HepG2 (cell line): ENCODE results near the gene ABCB8. TPM values are rescaled to one million over a fixed set of nuclear protein-coding genes. Genes with fewer than 3 reads are reported as not detected.
A peak's percentile ranks its signal among the peaks of the same experiment; 100 is the strongest.

ENCODE experiments used
- CAMTA2 ChIP-seq: sonication (generic); formaldehyde crosslinking; IDR thresholded peaks from 2 replicates; pipeline ENCODE4 v1.4.0; 2020; ENCODE audit warnings: mild to moderate bottlenecking, missing genetic modification reagents, borderline replicate concordance
- CSRNP1 ChIP-seq: sonication (generic); formaldehyde crosslinking; IDR thresholded peaks from 2 replicates; pipeline ENCODE4 v1.8.1; 2023; ENCODE audit warnings: mild to moderate bottlenecking, missing genetic modification reagents
- GPN1 ChIP-seq: sonication (generic); formaldehyde crosslinking; IDR thresholded peaks from 2 replicates; pipeline ENCODE4 v1.5.1; 2020; ENCODE audit warnings: missing genetic modification reagents, borderline replicate concordance
- HMGXB4 ChIP-seq, 2 experiments: sonication (generic) in 1 of 2; formaldehyde crosslinking in 1 of 2; IDR thresholded peaks; 2 replicates each; pipeline versions ENCODE4 v1.4.0 to v1.6.1; 2018 to 2020; ENCODE audit warnings: missing genetic modification reagents in 2 of 2, borderline replicate concordance in 1 of 2, low read depth in 1 of 2, mild to moderate bottlenecking in 1 of 2, missing biosample characterization in 1 of 2
- KLF15 ChIP-seq: sonication (generic); formaldehyde crosslinking; IDR thresholded peaks from 2 replicates; pipeline ENCODE4 v1.8.1; 2023; ENCODE audit warnings: borderline replicate concordance, mild to moderate bottlenecking, inconsistent platforms, missing genetic modification reagents, mixed read lengths
- LCORL ChIP-seq, 2 experiments: fragments of 450-650 bp in 1 of 2; sonication (generic) in 1 of 2; formaldehyde crosslinking in 1 of 2; IDR thresholded peaks; 2 replicates each; pipeline versions ENCODE4 v1.5.0 to v1.6.1; 2017 to 2020; ENCODE audit warnings: antibody characterized with exemption in 1 of 2, missing genetic modification reagents in 1 of 2
- MNT ChIP-seq: fragments of 450-650 bp; IDR thresholded peaks from 2 replicates; pipeline ENCODE4 v1.6.1; 2016
- MYNN ChIP-seq: sonication (generic); formaldehyde crosslinking; IDR thresholded peaks from 2 replicates; pipeline ENCODE4 v1.4.0; 2020; ENCODE audit warnings: mild to moderate bottlenecking, low read depth, missing genetic modification reagents
- PAX8 ChIP-seq: sonication (generic); formaldehyde crosslinking; IDR thresholded peaks from 2 replicates; pipeline ENCODE4 v1.8.0; 2022; ENCODE audit warnings: mild to moderate bottlenecking, missing genetic modification reagents, borderline replicate concordance
- SAFB2 ChIP-seq: sonication (generic); formaldehyde crosslinking; IDR thresholded peaks from 2 replicates; pipeline ENCODE4 v1.5.1; 2020; ENCODE audit warnings: missing genetic modification reagents, low read depth, mild to moderate bottlenecking, borderline replicate concordance
- SAP130 ChIP-seq: IDR thresholded peaks from 2 replicates; pipeline ENCODE4 v1.6.1; 2016; ENCODE audit warnings: low read depth
- SP140L ChIP-seq: sonication (generic); formaldehyde crosslinking; IDR thresholded peaks from 2 replicates; pipeline ENCODE4 v1.4.0; 2020; ENCODE audit warnings: missing genetic modification reagents, borderline replicate concordance
- TARDBP ChIP-seq: sonication (generic); formaldehyde crosslinking; IDR thresholded peaks from 2 replicates; pipeline ENCODE4 v1.8.0; 2022; ENCODE audit warnings: mild to moderate bottlenecking, missing genetic modification reagents
- THAP8 ChIP-seq: sonication (generic); formaldehyde crosslinking; IDR thresholded peaks from 2 replicates; pipeline ENCODE4 v1.5.1; 2020; ENCODE audit warnings: missing genetic modification reagents, mild to moderate bottlenecking, borderline replicate concordance
- ZBTB42 ChIP-seq: sonication (generic); formaldehyde crosslinking; IDR thresholded peaks from 2 replicates; pipeline ENCODE4 v1.5.0; 2020; ENCODE audit warnings: mild to moderate bottlenecking, missing genetic modification reagents
- ZEB1 ChIP-seq: IDR thresholded peaks from 2 replicates; pipeline ENCODE4 v1.6.1; 2012; ENCODE audit warnings: mild to moderate bottlenecking, low read depth, inconsistent platforms; ENCODE audit not compliant: insufficient replicate concordance
- ZFP36L1 ChIP-seq: sonication (generic); formaldehyde crosslinking; IDR thresholded peaks from 2 replicates; pipeline ENCODE4 v1.8.0; 2022; ENCODE audit warnings: mild to moderate bottlenecking, missing genetic modification reagents, moderate library complexity
- ZNF282 ChIP-seq: fragments of 450-650 bp; IDR thresholded peaks from 2 replicates; pipeline ENCODE4 v1.6.1; 2018; ENCODE audit not compliant: partially characterized antibody
- ZNF556 ChIP-seq: sonication (generic); formaldehyde crosslinking; IDR thresholded peaks from 2 replicates; pipeline ENCODE4 v1.4.0; 2020; ENCODE audit warnings: mild to moderate bottlenecking, missing genetic modification reagents, borderline replicate concordance
- ZNF615 ChIP-seq: sonication (generic); formaldehyde crosslinking; IDR thresholded peaks from 2 replicates; pipeline ENCODE4 v1.5.0; 2020; ENCODE audit warnings: mild to moderate bottlenecking, missing genetic modification reagents, borderline replicate concordance
- ZSCAN31 ChIP-seq: sonication (generic); formaldehyde crosslinking; IDR thresholded peaks from 2 replicates; pipeline ENCODE4 v1.5.0; 2020; ENCODE audit warnings: low read depth, mild to moderate bottlenecking, missing genetic modification reagents
- polyA plus RNA-seq, 8 experiments: library from polyadenylated mRNA; depleted of rRNA in 3 of 8; stranded (reverse) in 7 of 8; unstranded in 1 of 8; fragments of >200 nt; fragmentation: Illumina TruSeq in 4 of 8; extraction: Trizol in 4 of 8; gene quantifications; 2 replicates each; pipeline versions ENCODE4 v1.2.1 to v1.2.3, GENCODE V29; 2011 to 2016; ENCODE audit warnings: low read depth in 4 of 8, missing spikeins in 1 of 8, mixed read lengths in 1 of 8; ENCODE audit not compliant: insufficient read depth in 1 of 8
- total RNA-seq, 5 experiments: library from RNA; depleted of rRNA; stranded (reverse); fragments of >200 nt; fragmentation: Illumina TruSeq; extraction: Trizol; gene quantifications; 2 replicates each; pipeline ENCODE4 v1.2.3, GENCODE V29; 2016; ENCODE audit warnings: low read depth in 1 of 5

ABCB8 gene
- total and polyA plus RNA-seq, 2 of the 13 experiments (the other 11 are each of a cell fraction or from before 2014, with no cell fraction given), result 6.6 to 16.7 TPM

GRCh38 chr7:151057989-151058780, 29.9 kb downstream of the ABCB8 start (continued):
- TF ChIP-seq THAP8 (CRISPR knock-in tag) (no peak), SAFB2 (CRISPR knock-in tag) (no peak), CSRNP1 (CRISPR knock-in tag) (0 out of 2 replicates have a peak, but pooled peaks have one; percentile 40), ZNF282 (no peak), CAMTA2 (CRISPR knock-in tag) (no peak; the same call in 1 of the 2 replicates), ZNF556 (CRISPR knock-in tag) (peak; percentile 79; the same call in 1 of the 2 replicates), HMGXB4 (CRISPR knock-in tag; IDR thresholded peaks at IDR 0.05; ENCODE audit: borderline replicate concordance in 1 of 2, low read depth in 1 of 2) (peak in 1 of 2 experiments; percentile 65; a peak in 1 of 4 replicates), KLF15 (no peak; the same call in 1 of the 2 replicates), MYNN (CRISPR knock-in tag) (0 out of 2 replicates have a peak, but pooled peaks have one; percentile 17), ZBTB42 (CRISPR knock-in tag) (no peak), GPN1 (no peak), SP140L (CRISPR knock-in tag) (peak; percentile 14; the same call in 1 of the 2 replicates), PAX8 (CRISPR knock-in tag) (no peak), SAP130 (CRISPR knock-in tag) (peak; percentile 91), TARDBP (CRISPR knock-in tag) (peak; percentile 52; the same call in 1 of the 2 replicates), ZSCAN31 (CRISPR knock-in tag) (peak; percentile 65; the same call in 1 of the 2 replicates), MNT (peak; percentile 73; the same call in 1 of the 2 replicates), ZNF615 (CRISPR knock-in tag) (no peak), LCORL (IDR thresholded peaks at IDR 0.05) (no peak), LCORL (CRISPR knock-in tag; IDR thresholded peaks at IDR 0.05) (peak; percentile 68), ZFP36L1 (CRISPR knock-in tag) (no peak), ZEB1 (no peak)
